AG04450 (cell line): ENCODE results near the gene DNAH10. TPM values are rescaled to one million over a fixed set of nuclear protein-coding genes. Genes with fewer than 3 reads are reported as not detected.
A peak's percentile ranks its signal among the peaks of the same experiment; 100 is the strongest.

Experiments
- CTCF ChIA-PET: fragments of 300-600, 350-600 bp; formaldehyde crosslinking; extraction: SDS; loops from one replicate; lab custom pipeline; 2022; ENCODE audit warnings: antibody characterized with exemption, inconsistent platforms; lab: Charles Lee
- POLR2A ChIA-PET: fragments of 350-600 bp; formaldehyde crosslinking; extraction: SDS; loops from one replicate; lab custom pipeline; 2021; ENCODE audit warnings: antibody characterized with exemption, inconsistent platforms; lab: Yijun Ruan, JAX
- DNase-seq: peaks from one replicate; pipeline ENCODE4 v3.0.0-alpha.2; 2011; ENCODE audit warnings: low read depth, low spot score
- H3K27ac ChIP-seq: one replicate; pipeline ENCODE4 v1.5.1; 2012; ENCODE audit warnings: low read depth, low read length, control low read depth
- H3K27me3 ChIP-seq: one replicate; pipeline ENCODE4 v1.6.0; 2012; ENCODE audit warnings: low read length; ENCODE audit not compliant: control insufficient read depth, insufficient read depth
- H3K4me3 ChIP-seq: 2 replicates; pipeline ENCODE4 v1.5.1; 2011; ENCODE audit warnings: mild to moderate bottlenecking, low read depth, low read length, control low read depth
- H3K9me3 ChIP-seq: 2 replicates; pipeline ENCODE4 v1.5.1; 2012; ENCODE audit warnings: low read length; ENCODE audit not compliant: control insufficient read depth, insufficient read depth
- polyA plus RNA-seq: library from polyadenylated mRNA; depleted of rRNA; stranded (reverse); fragments of >200 nt; gene quantifications from 2 replicates; pipeline ENCODE4 v1.2.3, GENCODE V29; 2011
- TF ChIP-seq, protein P1 (sequence below): IDR thresholded peaks from 2 replicates; pipeline ENCODE4 v1.5.1; 2011; ENCODE audit warnings: low read depth, low read length, control low read depth, inconsistent platforms

DNAH10 gene
- polyA plus RNA-seq, 1 experiment: 9.1 TPM

DNA sequence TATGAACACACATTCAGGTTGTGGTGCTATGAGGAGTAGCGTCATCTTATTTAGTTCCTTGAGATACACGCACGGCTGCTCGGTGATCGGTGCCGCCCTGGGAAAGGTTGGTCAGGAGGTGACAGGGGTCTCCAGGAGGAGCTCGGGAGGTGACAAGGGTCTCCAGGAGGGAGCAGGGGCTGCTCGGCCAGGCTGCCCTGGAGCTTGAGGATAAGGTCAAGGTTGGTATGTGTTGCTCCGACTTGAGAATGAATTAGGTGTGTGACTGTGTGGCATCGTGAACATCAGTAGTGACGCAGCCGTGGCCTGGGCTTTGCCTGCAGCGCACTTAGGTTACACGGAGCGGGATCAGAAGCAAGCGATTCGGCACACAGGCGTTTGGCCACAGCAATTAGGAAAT, 174.4 kb downstream of the DNAH10 start:
- H3K27ac ChIP-seq: no peak overlapping the region
- DNase-seq: no peak
- ChIA-PET POLR2A (no interaction called here), CTCF (no interaction called here)
- no peaks in the 10 kb centered on the region for H3K27me3 ChIP-seq
- H3K4me3 ChIP-seq: no peak overlapping the region
- TF ChIP-seq, protein P1, sequence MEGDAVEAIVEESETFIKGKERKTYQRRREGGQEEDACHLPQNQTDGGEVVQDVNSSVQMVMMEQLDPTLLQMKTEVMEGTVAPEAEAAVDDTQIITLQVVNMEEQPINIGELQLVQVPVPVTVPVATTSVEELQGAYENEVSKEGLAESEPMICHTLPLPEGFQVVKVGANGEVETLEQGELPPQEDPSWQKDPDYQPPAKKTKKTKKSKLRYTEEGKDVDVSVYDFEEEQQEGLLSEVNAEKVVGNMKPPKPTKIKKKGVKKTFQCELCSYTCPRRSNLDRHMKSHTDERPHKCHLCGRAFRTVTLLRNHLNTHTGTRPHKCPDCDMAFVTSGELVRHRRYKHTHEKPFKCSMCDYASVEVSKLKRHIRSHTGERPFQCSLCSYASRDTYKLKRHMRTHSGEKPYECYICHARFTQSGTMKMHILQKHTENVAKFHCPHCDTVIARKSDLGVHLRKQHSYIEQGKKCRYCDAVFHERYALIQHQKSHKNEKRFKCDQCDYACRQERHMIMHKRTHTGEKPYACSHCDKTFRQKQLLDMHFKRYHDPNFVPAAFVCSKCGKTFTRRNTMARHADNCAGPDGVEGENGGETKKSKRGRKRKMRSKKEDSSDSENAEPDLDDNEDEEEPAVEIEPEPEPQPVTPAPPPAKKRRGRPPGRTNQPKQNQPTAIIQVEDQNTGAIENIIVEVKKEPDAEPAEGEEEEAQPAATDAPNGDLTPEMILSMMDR: no peak
- H3K9me3 ChIP-seq: peaks cover 6% of the 10 kb centered on the region

DNA sequence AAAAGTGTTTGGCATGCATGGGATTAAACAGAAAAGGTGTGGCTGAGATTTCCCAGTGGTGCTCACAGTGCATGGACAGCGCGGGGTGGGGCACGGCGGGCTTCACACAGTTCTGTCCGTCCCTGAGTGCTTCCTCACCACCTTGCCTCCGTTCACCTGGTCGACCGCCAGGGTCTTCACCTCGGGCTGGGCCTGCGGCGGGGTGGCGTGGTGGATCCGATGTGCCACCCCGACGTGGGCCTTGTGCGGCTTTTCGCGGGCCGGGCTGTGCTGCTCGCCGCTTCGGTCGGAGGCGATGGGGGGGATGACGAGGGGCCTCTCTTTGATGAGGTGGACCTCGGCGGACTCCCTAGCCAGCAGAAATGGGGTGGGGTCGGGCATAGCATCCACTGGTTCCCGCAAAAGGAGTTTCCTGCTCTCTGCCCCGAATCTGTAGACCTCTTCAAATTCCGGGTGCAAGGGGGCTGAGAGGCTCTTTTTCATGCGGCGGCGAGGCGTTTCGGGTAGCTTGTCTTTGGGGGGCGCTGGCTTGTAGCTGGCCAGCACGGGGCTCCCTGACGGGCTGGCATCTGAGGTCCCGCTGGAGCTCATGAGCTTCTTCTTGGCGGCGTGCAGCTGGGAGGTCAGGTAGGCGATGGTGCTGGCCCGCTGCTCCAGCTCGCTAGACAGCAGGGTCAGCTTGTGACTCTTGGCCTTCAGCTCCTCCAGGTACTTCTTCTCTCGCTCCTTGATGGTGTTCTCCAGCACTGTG, 175.0 kb downstream of the DNAH10 start:
- H3K9me3 ChIP-seq: peaks cover 13% of the 10 kb centered on the region
- CTCF ChIA-PET: interaction anchor here (0.5 to 0.7 kb wide), 3 partner anchors 32 to 312 kb away, joined by 3 to 4 read pairs (median 3); no protein-coding TSS in a partner anchor
- DNase-seq: no peak
- H3K27ac ChIP-seq: no peak overlapping the region
- H3K4me3 ChIP-seq: no peak overlapping the region
- POLR2A ChIA-PET: no interaction called here
- TF ChIP-seq, protein P1: no peak
- no peaks in the 10 kb centered on the region for H3K27me3 ChIP-seq

DNA sequence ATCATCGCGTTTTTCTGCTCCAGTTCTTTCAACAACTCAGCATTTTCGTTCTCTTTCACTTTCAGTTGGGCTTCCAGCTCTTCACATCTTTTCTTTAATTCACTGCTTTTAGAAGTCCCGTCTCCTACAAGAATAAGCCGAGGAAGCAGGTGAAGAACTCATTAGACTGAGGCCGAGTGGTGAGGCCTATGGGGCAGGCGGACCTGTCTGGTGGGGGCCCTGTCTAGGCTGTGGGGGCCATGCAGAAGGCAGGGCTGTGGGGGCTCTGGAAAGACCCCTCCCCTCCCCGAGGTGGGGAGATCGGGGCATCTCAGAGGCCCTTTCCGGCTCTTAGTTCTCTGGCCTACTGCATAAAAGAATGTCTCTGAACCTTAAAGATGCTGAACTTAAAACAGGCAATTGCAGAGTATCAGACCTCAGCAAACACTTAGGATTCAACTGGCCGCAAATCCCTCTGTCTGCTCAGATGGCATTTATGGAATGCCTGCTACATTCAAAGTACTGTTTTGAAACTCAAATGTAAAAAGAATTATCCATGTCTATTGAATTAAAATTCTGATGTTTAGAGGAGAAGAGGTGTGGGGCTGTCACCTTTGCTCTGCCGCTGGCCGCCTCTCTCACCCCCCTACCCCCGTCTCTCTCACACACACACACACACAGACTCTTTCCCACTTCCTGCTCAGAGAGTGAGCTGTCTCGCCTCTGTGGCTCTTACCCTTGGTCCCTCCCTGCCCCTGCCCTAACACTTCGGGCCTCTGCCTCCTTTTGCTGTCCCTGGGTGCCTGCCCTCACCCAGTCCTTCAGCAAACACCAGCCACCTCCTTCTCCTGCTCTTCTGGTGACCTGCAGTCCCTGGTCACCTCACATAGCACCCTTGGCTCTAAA, 175.8 kb downstream of the DNAH10 start:
- POLR2A ChIA-PET: no interaction called here
- Histone ChIP-seq H3K27me3 (no peaks in the 10 kb centered on the region), H3K27ac (peak overlapping the region; percentile 48), H3K4me3 (no peak overlapping the region), H3K9me3 (peaks cover 14% of the 10 kb centered on the region)
- TF ChIP-seq, protein P1: no peak
- CTCF ChIA-PET: interaction anchor here (0.5 to 1.1 kb wide), 4 partner anchors 10 to 39 kb away, joined by 3 to 4 read pairs (median 3); no protein-coding TSS in a partner anchor
- DNase-seq: no peak

GRCh38 chr12:123938679-123939480, 176.8 kb downstream of the DNAH10 start:
- ChIA-PET POLR2A (no interaction called here), CTCF (interaction anchor here (0.5 to 1.2 kb wide), 6 partner anchors 11 to 94 kb away, joined by 3 to 6 read pairs (median 4); partner anchors contain the start of gene CCDC92)
- TF ChIP-seq, protein P1: peak; percentile 46
- Histone ChIP-seq H3K27ac (no peak overlapping the region), H3K4me3 (no peak overlapping the region), H3K9me3 (peaks cover 18% of the 10 kb centered on the region), H3K27me3 (no peaks in the 10 kb centered on the region)
- DNase-seq: no peak
